AG04449 (cell line): Measurements from ENCODE around the gene NAA38.

Experiments
- CTCF ChIA-PET: fragments of 350-600 bp; formaldehyde crosslinking; extraction: SDS; loops from one replicate; lab custom pipeline; 2021; ENCODE audit warnings: antibody characterized with exemption; lab: Yijun Ruan, JAX
- POLR2A ChIA-PET: fragments of 400-600, 350-600 bp; formaldehyde crosslinking; extraction: SDS; loops from one replicate; lab custom pipeline; 2020; ENCODE audit warnings: antibody characterized with exemption, inconsistent platforms; lab: Yijun Ruan, JAX
- DNase-seq: peaks from one replicate; pipeline ENCODE4 v3.0.0-alpha.2; 2010; ENCODE audit warnings: low read depth, low spot score
- H3K4me3 ChIP-seq: 2 replicates; pipeline ENCODE4 v1.5.1; 2011; ENCODE audit warnings: low read depth, mild to moderate bottlenecking, control low read depth, low read length
- CTCF ChIP-seq: IDR thresholded peaks from one replicate; pipeline ENCODE4 v1.5.1; 2011; ENCODE audit warnings: mild to moderate bottlenecking, moderate library complexity, low read length, control low read depth, inconsistent platforms; ENCODE audit not compliant: insufficient read depth; ENCODE audit errors: missing control alignments

Gene NAA38

DNA sequence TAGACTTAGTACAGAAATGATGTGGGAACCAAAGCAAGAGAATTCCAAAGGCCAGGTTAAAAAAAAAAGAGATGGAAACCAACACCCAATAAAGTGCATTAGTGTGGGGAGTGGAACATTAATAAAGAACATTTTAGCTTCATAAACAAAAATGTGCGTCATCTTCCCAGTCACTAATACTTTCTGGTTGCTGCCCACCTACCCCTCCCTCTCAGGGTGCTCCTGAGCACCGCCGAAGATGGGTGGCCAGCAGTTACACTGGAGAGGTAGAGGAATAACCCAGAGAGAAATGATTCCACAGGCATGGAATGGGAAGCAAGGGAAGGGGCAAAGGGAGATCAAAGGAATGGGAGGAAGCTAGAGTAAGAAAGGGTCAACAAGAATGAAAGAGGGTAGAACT lies 25.3 kb upstream of the NAA38 start:
- no peak overlapping the region for H3K4me3 ChIP-seq
- POLR2A ChIA-PET = interaction anchor here (0.6 kb wide), 1 partner anchor 38 kb away, joined by 3 read pairs; no protein-coding TSS in a partner anchor
- DNase-seq = no peak
- no peak for TF ChIP-seq CTCF
- CTCF ChIA-PET = interaction anchor here (0.8 to 1.8 kb wide), 10 partner anchors 12 to 176 kb away, joined by 3 to 9 read pairs (median 4); no protein-coding TSS in a partner anchor

DNA sequence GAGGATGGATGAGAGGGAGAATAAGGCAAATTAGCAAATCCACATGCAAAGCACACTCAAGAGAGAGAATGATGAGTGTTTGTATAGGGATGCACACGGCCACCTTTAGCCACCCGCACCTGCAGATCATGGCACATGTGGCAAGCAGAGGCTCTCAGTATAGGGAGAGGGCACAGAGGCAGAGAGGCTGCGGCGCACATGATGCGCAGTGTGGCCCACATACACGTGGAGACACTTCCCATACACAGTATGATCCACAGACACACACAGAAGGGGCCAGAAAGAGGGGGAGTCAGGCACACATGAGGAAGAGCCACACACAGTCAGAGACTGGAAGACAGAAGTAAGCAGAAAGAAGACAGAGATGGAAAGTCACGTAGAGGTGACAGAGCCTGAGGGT lies 24.7 kb upstream of the NAA38 start:
- CTCF ChIA-PET = interaction anchor here (1.2 to 1.5 kb wide), 4 partner anchors 11 to 108 kb away, joined by 5 to 9 read pairs (median 8); no protein-coding TSS in a partner anchor
- POLR2A ChIA-PET = no interaction called here
- no peak for TF ChIP-seq CTCF
- no peak for DNase-seq
- H3K4me3 ChIP-seq = no peak overlapping the region

- ChIA-PET POLR2A (no interaction called here), CTCF (no interaction called here)
- no peak for DNase-seq
- H3K4me3 ChIP-seq = no peak overlapping the region
- TF ChIP-seq CTCF = no peak
These were observed 24.1 kb upstream of the NAA38 start for GRCh38 chr17:7881276-7882054.

- no peak overlapping the region for H3K4me3 ChIP-seq
- ChIA-PET POLR2A (interaction anchor here (1.1 kb wide), 1 partner anchor 307 kb away, joined by 3 read pairs; no protein-coding TSS in a partner anchor), CTCF (no interaction called here)
- no peak for DNase-seq
- no peak for TF ChIP-seq CTCF
These were observed 22.9 kb upstream of the NAA38 start for GRCh38 chr17:7880076-7880868.

DNA sequence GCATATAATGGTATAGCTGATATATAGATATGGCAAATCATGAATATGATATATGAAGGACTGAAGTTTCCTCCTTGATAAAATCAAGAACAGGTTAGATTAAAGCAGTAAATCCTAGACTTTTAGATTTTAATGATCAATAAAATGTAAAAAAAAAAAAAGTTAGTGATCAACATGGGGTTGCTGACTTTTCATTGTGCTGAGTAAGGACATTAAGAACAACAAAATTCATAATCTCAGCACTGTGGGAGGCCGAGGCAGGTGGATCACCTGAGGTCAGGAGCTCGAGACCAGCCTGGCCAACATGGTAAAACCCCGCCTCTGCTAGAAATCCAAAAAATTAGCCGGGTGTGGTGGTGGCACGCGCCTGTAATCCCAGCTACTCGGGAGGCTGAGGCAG lies 20.9 kb upstream of the NAA38 start:
- DNase-seq = no peak
- no peak overlapping the region for H3K4me3 ChIP-seq
- CTCF ChIA-PET = interaction anchor here (1.0 to 1.1 kb wide), 2 partner anchors 22 to 112 kb away, joined by 3 to 4 read pairs; no protein-coding TSS in a partner anchor
- POLR2A ChIA-PET = no interaction called here
- no peak for TF ChIP-seq CTCF
